HG03280 (cell line): ENCODE results near the gene MT1B.
"Not testable (repeated sequence)": the region's sequence is repeated elsewhere in the genome, so short reads cannot be mapped to it uniquely, and the experiment has no call there.

ENCODE experiments used
- ATAC-seq: cut with Tn5 transposase; IDR thresholded peaks from one replicate; pipeline ENCODE4 v1.9.1; 2021; ENCODE audit warnings: mild to moderate bottlenecking, moderate library complexity; ENCODE audit not compliant: unreplicated experiment

Gene MT1B

GRCh38 chr16:56618138-56618537, 33.5 kb upstream of the MT1B start:
- no peak for ATAC-seq

- ATAC-seq: no peak
Observed at GRCh38 chr16:56620339-56620897, 31.3 kb upstream of the MT1B start.

GRCh38 chr16:56621665-56622445, 29.8 kb upstream of the MT1B start:
- ATAC-seq: not testable (repeated sequence)

GRCh38 chr16:56623184-56623583, 28.5 kb upstream of the MT1B start:
- not testable (repeated sequence) for ATAC-seq

- no peak for ATAC-seq
Observed at GRCh38 chr16:56623637-56624036, 28.0 kb upstream of the MT1B start.

GRCh38 chr16:56625140-56625942, 26.3 kb upstream of the MT1B start, which contains the start of gene MT1E:
Gene MT1E, plus strand, starts transcription at chr16:56625781. Its CDS starts 71 bp downstream, at chr16:56625852.
- ATAC-seq: no peak

GRCh38 chr16:56625943-56626654, 25.6 kb upstream of the MT1B start:
- ATAC-seq: no peak

GRCh38 chr16:56626685-56627084, 25.0 kb upstream of the MT1B start:
- ATAC-seq: no peak

- ATAC-seq: no peak
Observed at GRCh38 chr16:56628486-56629350, 23.0 kb upstream of the MT1B start.

- no peak for ATAC-seq
Observed at GRCh38 chr16:56629531-56629930, 22.2 kb upstream of the MT1B start.

GRCh38 chr16:56630134-56630533, 21.6 kb upstream of the MT1B start:
- ATAC-seq: peak; percentile 53

- ATAC-seq: no peak
Observed at GRCh38 chr16:56631197-56631596, 20.5 kb upstream of the MT1B start.

GRCh38 chr16:56631832-56632155, 19.9 kb upstream of the MT1B start:
- ATAC-seq: no peak

- no peak for ATAC-seq
Observed at GRCh38 chr16:56632156-56632847, 19.4 kb upstream of the MT1B start, which contains the start of gene MT1M. Gene MT1M, plus strand, starts transcription at chr16:56632659. Its CDS starts 73 bp downstream, at chr16:56632732.

- no peak for ATAC-seq
Observed at GRCh38 chr16:56632848-56633365, 18.8 kb upstream of the MT1B start.

- ATAC-seq: no peak
Observed at GRCh38 chr16:56633535-56633934, 18.2 kb upstream of the MT1B start.

GRCh38 chr16:56634715-56635440, 16.8 kb upstream of the MT1B start:
- ATAC-seq: no peak

GRCh38 chr16:56635441-56635967, 16.2 kb upstream of the MT1B start:
- no peak for ATAC-seq
